HepG2 (cell line): ENCODE data around the gene CELSR2. TPM values are rescaled to one million over a fixed set of nuclear protein-coding genes. Genes with fewer than 3 reads are reported as not detected.

Experiments used
- BRF2 ChIP-seq: sonication (generic); formaldehyde crosslinking; IDR thresholded peaks from 2 replicates; pipeline ENCODE4 v1.8.1; 2022; ENCODE audit warnings: mild to moderate bottlenecking, missing genetic modification reagents
- CERS6 ChIP-seq: sonication (generic); formaldehyde crosslinking; IDR thresholded peaks from 2 replicates; pipeline ENCODE4 v1.5.0; 2020; ENCODE audit warnings: missing genetic modification reagents
- FOXC1 ChIP-seq: sonication (generic); formaldehyde crosslinking; IDR thresholded peaks from 2 replicates; pipeline ENCODE4 v1.8.0; 2022; ENCODE audit warnings: mild to moderate bottlenecking, missing genetic modification reagents, borderline replicate concordance
- FOXJ3 ChIP-seq: sonication (generic); formaldehyde crosslinking; IDR thresholded peaks from 2 replicates; pipeline ENCODE4 v1.4.0; 2020; ENCODE audit warnings: missing genetic modification reagents, mild to moderate bottlenecking, borderline replicate concordance
- KDM1A ChIP-seq: IDR thresholded peaks from 2 replicates; pipeline ENCODE4 v1.6.1; 2016; ENCODE audit warnings: missing compliant biosample characterization
- MAF1 ChIP-seq: sonication (generic); formaldehyde crosslinking; IDR thresholded peaks from 2 replicates; pipeline ENCODE4 v1.5.0; 2020; ENCODE audit warnings: missing genetic modification reagents, borderline replicate concordance
- NFE2L1 ChIP-seq: sonication (generic); formaldehyde crosslinking; IDR thresholded peaks from 2 replicates; pipeline ENCODE4 v1.4.0; 2020; ENCODE audit warnings: missing genetic modification reagents, mild to moderate bottlenecking, borderline replicate concordance
- PATZ1 ChIP-seq: sonication (generic); formaldehyde crosslinking; IDR thresholded peaks from 2 replicates; pipeline ENCODE4 v1.4.0; 2020; ENCODE audit warnings: missing genetic modification reagents
- SIX4 ChIP-seq: sonication (generic); formaldehyde crosslinking; IDR thresholded peaks from 2 replicates; pipeline ENCODE4 v1.4.0; 2020; ENCODE audit warnings: missing genetic modification reagents
- SNRNP70 ChIP-seq: fragments of 200-400 bp; formaldehyde crosslinking; IDR thresholded peaks from 2 replicates; pipeline ENCODE4 v1.6.1; 2017; ENCODE audit warnings: mild to moderate bottlenecking, low read depth, low read length, moderate library complexity
- SP1 ChIP-seq, 2 experiments: fragments of 450-650 bp in 1 of 2; sonication (generic) in 1 of 2; formaldehyde crosslinking in 1 of 2; IDR thresholded peaks; 2 replicates each; pipeline versions ENCODE4 v1.4.0 to v1.6.1; 2016 to 2020; ENCODE audit warnings: missing genetic modification reagents in 1 of 2
- TCF7L2 ChIP-seq: IDR thresholded peaks from 2 replicates; pipeline ENCODE4 v1.6.1; 2011; ENCODE audit warnings: mild to moderate bottlenecking, low read depth, low read length, moderate library complexity
- THAP8 ChIP-seq: sonication (generic); formaldehyde crosslinking; IDR thresholded peaks from 2 replicates; pipeline ENCODE4 v1.5.1; 2020; ENCODE audit warnings: missing genetic modification reagents, mild to moderate bottlenecking, borderline replicate concordance
- YY1 ChIP-seq: IDR thresholded peaks from 2 replicates; pipeline ENCODE4 v1.6.1; 2011; ENCODE audit warnings: low read length, low read depth, moderate library complexity, mild to moderate bottlenecking; ENCODE audit not compliant: insufficient read depth, insufficient replicate concordance
- ZBTB3 ChIP-seq: sonication (generic); formaldehyde crosslinking; IDR thresholded peaks from 2 replicates; pipeline ENCODE4 v1.4.0; 2020; ENCODE audit warnings: low read depth, mild to moderate bottlenecking, moderate library complexity, missing genetic modification reagents, borderline replicate concordance
- ZBTB33 ChIP-seq: sonication (generic); formaldehyde crosslinking; IDR thresholded peaks from 2 replicates; pipeline ENCODE4 v1.4.0; 2020; ENCODE audit warnings: missing genetic modification reagents
- ZNF138 ChIP-seq: sonication (generic); formaldehyde crosslinking; IDR thresholded peaks from 2 replicates; pipeline ENCODE4 v1.5.0; 2020; ENCODE audit warnings: mild to moderate bottlenecking, low read depth, missing genetic modification reagents
- ZNF24 ChIP-seq: fragments of 450-650 bp; IDR thresholded peaks from 2 replicates; pipeline ENCODE4 v1.6.1; 2017; ENCODE audit warnings: antibody characterized with exemption, mild to moderate bottlenecking
- ZNF577 ChIP-seq: sonication (generic); formaldehyde crosslinking; IDR thresholded peaks from 2 replicates; pipeline ENCODE4 v1.4.0; 2020; ENCODE audit warnings: mild to moderate bottlenecking, low read depth, missing genetic modification reagents, borderline replicate concordance
- ZNF816 ChIP-seq: sonication (generic); formaldehyde crosslinking; IDR thresholded peaks from 2 replicates; pipeline ENCODE4 v1.8.0; 2022; ENCODE audit warnings: missing genetic modification reagents, mild to moderate bottlenecking, borderline replicate concordance
- ZNF879 ChIP-seq: sonication (generic); formaldehyde crosslinking; IDR thresholded peaks from 2 replicates; pipeline ENCODE4 v1.8.1; 2023; ENCODE audit warnings: missing genetic modification reagents
- polyA plus RNA-seq, 8 experiments: library from polyadenylated mRNA; depleted of rRNA in 3 of 8; stranded (reverse) in 7 of 8; unstranded in 1 of 8; fragments of >200 nt; fragmentation: Illumina TruSeq in 4 of 8; extraction: Trizol in 4 of 8; gene quantifications; 2 replicates each; pipeline versions ENCODE4 v1.2.1 to v1.2.3, GENCODE V29; 2011 to 2016; ENCODE audit warnings: low read depth in 4 of 8, missing spikeins in 1 of 8, mixed read lengths in 1 of 8; ENCODE audit not compliant: insufficient read depth in 1 of 8
- total RNA-seq, 5 experiments: library from RNA; depleted of rRNA; stranded (reverse); fragments of >200 nt; fragmentation: Illumina TruSeq; extraction: Trizol; gene quantifications; 2 replicates each; pipeline ENCODE4 v1.2.3, GENCODE V29; 2016; ENCODE audit warnings: low read depth in 1 of 5

The CELSR2 gene
- total and polyA plus RNA-seq, 2 of the 13 experiments (the other 11 are each of a cell fraction or from before 2014, with no cell fraction given): 4.0 to 6.6 TPM

GRCh38 chr1:109263597-109264378 is 14.4 kb downstream of the CELSR2 start (continued):
- TF ChIP-seq PATZ1 (CRISPR knock-in tag) (peak; percentile 71), SNRNP70 (no peak), NFE2L1 (CRISPR knock-in tag) (no peak), ZNF24 (no peak), SP1 (IDR thresholded peaks at IDR 0.05) (no peak), SP1 (CRISPR knock-in tag; IDR thresholded peaks at IDR 0.05) (peak; percentile 67), ZNF879 (CRISPR knock-in tag) (no peak), BRF2 (CRISPR knock-in tag) (no peak), MAF1 (CRISPR knock-in tag) (no peak), TCF7L2 (no peak), THAP8 (CRISPR knock-in tag) (no peak), ZNF138 (CRISPR knock-in tag) (0 out of 2 replicates have a peak, but pooled peaks have one; percentile 53), KDM1A (peak; percentile 89), CERS6 (no peak), ZNF577 (CRISPR knock-in tag) (no peak), FOXJ3 (CRISPR knock-in tag) (peak; percentile 33; the same call in 1 of the 2 replicates), SIX4 (CRISPR knock-in tag) (0 out of 2 replicates have a peak, but pooled peaks have one; percentile 58), ZNF816 (no peak), ZBTB3 (CRISPR knock-in tag) (no peak; the same call in 1 of the 2 replicates), ZBTB33 (CRISPR knock-in tag) (peak; percentile 100), FOXC1 (CRISPR knock-in tag) (no peak; the same call in 1 of the 2 replicates), YY1 (peak; percentile 63)
